Fibroblast of lung (primary cell): ENCODE measurements around the gene ZDHHC6.

ENCODE experiments used
- EZH2 ChIP-seq: IDR thresholded peaks from 2 replicates; pipeline ENCODE4 v1.5.1; 2012; ENCODE audit warnings: low read length, control low read depth, mild to moderate bottlenecking; ENCODE audit errors: missing control alignments
- TF ChIP-seq, protein P1 (sequence below), 2 donors: IDR thresholded peaks in 1 of 2; conservative IDR thresholded peaks in 1 of 2; 1 replicate in 1 of 2; 2 replicates in 1 of 2; pipeline ENCODE4 v1.5.1; 2011 to 2012; ENCODE audit warnings: low read length in 2 of 2, control low read depth in 1 of 2, inconsistent platforms in 1 of 2, low read depth in 1 of 2, mild to moderate bottlenecking in 1 of 2

DNA sequence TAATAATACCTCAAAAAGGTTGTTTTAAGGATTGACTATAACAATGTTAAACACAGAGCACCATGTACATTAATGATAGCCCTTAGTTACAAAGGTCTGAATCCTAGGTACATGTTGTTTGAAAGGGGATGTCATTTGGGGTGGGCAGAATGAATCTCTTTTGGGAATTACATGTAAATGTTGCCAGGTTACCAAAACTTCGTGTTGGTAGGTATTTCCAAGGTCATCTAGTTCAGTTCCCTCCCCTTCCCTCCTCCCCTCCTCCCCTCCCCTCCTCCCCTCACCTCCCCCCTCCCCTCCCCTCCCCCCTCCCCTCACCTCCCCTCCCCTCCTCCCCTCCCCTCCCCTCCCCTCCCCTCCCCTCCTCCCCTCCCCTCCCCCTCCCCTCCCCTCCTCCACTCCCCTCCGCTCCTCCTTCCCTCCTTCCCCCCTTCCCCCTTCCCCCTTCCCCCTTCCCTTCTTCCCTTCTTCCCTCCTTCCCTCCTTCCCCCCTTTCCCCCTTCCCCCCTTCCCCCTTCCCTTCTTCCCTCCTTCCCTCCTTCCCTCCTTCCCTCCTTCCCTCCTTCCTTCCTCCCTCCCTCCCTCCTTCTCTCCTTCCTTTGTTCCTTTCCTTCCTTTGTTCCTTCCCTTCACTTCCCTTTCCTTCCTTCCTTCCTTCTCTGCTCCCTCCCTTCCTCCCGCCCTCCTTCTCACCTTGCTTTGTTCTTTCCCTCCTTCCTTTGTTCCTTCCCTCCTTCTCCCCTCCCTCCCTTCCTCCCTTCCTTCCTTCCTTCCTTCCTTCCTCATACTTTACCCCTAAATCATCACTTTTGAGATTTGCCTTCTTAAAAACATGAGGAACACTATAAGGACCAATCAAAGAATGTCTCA lies 8.4 kb upstream of the ZDHHC6 start:
- TF ChIP-seq, protein P1, sequence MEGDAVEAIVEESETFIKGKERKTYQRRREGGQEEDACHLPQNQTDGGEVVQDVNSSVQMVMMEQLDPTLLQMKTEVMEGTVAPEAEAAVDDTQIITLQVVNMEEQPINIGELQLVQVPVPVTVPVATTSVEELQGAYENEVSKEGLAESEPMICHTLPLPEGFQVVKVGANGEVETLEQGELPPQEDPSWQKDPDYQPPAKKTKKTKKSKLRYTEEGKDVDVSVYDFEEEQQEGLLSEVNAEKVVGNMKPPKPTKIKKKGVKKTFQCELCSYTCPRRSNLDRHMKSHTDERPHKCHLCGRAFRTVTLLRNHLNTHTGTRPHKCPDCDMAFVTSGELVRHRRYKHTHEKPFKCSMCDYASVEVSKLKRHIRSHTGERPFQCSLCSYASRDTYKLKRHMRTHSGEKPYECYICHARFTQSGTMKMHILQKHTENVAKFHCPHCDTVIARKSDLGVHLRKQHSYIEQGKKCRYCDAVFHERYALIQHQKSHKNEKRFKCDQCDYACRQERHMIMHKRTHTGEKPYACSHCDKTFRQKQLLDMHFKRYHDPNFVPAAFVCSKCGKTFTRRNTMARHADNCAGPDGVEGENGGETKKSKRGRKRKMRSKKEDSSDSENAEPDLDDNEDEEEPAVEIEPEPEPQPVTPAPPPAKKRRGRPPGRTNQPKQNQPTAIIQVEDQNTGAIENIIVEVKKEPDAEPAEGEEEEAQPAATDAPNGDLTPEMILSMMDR (conservative IDR thresholded peaks at IDR 0.05 in 1 of 2, IDR thresholded peaks at IDR 0.05 in 1 of 2; ENCODE audit: low read depth in 1 of 2, low read length in 2 of 2) = no peak
- no peak for TF ChIP-seq EZH2
